Raji (cell line): ENCODE data around the gene TMEM239.

Experiments
- POLR2A ChIP-seq: IDR thresholded peaks from 2 replicates; pipeline ENCODE4 v1.6.1; 2011; ENCODE audit warnings: low read depth, low read length, control low read depth; ENCODE audit not compliant: insufficient read depth

The TMEM239 gene

DNA sequence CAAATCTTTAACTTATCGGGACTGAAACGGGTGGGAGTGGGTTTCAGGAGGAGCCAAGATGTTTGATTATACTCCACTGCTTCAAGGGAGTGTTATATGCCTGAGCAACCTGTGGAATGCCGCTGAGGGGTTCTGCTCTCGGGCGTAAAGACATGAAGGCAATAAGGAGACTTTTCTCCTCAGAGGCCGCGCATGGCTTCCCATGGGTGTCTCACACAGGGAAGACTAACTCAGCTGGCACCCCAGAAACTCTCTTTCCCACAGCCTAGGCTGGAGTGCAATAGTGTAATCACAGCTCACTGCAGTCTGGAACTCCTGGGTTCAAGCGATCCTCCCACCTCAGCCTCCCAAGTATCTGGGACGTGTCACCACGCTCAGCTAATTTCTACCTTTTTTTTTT, 6.5 kb upstream of the TMEM239 start:
- no peak for TF ChIP-seq POLR2A

DNA sequence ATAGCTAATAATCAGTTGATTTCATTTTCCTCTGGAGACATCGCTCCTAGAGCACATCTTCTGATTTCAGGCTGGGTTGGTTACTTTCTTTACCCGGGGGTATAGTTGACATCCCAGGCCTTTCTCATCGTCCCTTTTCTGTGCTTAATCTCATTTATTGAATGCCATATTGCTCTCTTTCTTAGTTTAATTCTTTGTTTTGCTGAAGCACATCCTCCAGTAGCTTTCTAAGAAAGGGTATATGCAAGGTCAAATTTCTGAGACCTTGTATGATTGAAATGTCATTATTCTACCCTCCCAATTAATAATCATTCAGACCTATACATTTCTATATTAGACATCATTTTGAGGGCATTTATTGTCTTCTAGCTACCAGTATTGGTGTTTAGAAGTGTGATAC, 4.0 kb upstream of the TMEM239 start:
- TF ChIP-seq POLR2A, result no peak

DNA sequence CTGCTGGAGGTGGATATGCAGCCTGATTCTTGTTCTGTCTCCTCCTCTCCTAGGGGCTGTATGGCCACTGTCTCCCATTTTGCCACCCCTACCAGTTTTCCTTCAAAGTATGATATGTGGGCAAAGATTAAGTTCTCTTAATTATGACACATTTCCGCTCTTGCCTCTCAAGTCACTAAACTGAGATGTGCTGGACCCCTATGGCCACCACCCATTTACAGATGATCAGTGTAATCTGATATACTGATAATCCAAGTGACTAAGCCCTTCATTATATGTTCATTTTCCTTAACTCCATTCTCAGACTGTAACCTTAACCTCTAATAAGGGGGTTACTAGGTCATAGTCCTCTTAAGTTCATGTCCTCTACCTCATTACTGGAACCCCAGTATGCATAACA, 2.1 kb upstream of the TMEM239 start:
- no peak for TF ChIP-seq POLR2A

DNA sequence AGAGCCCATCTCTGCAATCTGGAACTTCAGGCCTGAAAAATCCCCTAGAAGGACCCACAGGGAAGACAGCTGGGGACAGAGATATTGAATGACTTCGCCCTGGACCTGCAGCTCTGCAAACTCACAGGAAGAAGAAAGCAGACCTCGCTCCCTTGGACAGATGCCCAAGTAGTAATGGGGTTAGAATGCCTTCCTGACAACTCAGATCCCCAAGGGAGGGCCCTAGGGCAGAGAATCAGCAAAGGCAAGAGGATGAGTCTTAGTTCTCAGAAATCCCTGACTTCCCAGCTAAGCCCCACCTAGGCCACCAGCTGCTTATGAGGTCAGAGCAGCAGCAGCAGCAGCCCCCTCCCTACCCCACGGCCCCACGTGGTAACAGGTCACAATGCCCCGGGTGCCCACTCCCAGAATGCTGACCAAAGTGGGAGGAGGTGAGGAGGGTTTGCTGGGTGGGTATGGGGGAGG, 1.5 kb upstream of the TMEM239 start, which contains the start of gene C20orf141:
TSS of gene C20orf141 (plus strand) at position 401 of the 465 bp plus-strand sequence. CDS start 198 bp downstream, outside the sequence.
- TF ChIP-seq POLR2A, result no peak

DNA sequence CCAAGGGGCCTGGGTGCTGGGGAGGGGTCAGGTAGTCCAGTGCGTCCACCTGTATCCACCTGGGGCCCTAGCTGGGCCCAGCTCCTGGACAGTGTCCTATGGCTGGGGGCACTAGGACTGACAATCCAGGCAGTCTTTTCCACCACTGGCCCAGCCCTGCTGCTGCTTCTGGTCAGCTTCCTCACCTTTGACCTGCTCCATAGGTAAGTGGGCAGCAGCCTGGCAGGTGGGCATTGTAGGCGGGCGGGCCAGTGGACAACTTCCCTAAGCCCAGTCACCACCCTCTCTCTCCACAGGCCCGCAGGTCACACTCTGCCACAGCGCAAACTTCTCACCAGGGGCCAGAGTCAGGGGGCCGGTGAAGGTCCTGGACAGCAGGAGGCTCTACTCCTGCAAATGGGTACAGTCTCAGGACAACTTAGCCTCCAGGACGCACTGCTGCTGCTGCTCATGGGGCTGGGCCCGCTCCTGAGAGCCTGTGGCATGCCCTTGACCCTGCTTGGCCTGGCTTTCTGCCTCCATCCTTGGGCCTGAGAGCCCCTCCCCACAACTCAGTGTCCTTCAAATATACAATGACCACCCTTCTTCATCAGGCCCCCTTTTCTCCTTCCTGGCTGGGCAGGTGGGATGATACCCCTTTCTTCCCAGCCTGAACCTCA, 793 bp upstream of the TMEM239 start:
- TF ChIP-seq POLR2A, result no peak

DNA sequence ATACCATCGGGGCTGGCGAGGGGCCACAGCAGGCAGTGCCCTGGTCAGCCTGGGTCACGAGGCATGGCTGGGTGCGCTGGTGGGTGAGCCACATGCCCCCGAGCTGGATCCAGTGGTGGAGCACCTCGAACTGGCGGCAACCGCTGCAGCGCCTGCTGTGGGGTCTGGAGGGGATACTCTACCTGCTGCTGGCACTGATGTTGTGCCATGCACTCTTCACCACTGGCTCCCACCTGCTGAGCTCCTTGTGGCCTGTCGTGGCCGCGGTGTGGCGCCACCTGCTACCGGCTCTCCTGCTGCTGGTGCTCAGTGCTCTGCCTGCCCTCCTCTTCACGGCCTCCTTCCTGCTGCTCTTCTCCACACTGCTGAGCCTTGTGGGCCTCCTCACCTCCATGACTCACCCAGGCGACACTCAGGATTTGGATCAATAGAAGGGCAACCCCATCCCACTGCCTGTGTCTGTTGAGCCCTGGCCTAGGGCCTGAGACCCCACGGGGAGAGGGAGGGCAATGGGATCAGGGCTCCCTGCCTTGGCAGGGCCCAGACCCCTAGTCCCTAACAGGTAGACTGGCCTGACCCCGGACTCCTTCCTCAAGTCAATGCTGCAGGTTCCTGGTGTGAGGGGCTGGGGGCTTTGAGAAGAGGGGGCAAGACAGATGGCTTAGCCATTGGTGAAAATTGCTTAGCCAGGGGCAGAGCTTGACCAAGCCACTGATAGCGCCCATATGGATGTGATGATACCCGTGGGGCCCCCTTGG, 598 bp downstream of the TMEM239 start:
- TF ChIP-seq POLR2A, result no peak

DNA sequence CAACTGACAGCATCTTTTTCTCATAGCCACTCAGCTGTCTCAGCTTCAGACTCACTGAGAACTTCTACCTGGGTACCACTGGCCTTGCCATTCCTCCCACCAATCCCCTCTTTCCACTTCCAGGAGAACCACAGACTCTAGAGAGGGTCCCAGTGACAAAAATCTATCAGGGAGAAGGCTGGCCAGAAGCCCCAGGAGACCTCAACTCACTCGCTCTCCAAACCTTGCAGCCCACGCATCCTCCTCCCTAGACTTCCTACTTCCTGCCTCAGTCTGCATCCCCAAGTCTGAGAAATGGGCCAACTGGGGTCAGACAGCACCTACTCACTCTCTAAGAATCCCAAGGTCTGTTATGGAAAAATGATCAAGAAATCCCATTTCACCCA, 1.2 kb downstream of the TMEM239 start:
- no peak for TF ChIP-seq POLR2A

DNA sequence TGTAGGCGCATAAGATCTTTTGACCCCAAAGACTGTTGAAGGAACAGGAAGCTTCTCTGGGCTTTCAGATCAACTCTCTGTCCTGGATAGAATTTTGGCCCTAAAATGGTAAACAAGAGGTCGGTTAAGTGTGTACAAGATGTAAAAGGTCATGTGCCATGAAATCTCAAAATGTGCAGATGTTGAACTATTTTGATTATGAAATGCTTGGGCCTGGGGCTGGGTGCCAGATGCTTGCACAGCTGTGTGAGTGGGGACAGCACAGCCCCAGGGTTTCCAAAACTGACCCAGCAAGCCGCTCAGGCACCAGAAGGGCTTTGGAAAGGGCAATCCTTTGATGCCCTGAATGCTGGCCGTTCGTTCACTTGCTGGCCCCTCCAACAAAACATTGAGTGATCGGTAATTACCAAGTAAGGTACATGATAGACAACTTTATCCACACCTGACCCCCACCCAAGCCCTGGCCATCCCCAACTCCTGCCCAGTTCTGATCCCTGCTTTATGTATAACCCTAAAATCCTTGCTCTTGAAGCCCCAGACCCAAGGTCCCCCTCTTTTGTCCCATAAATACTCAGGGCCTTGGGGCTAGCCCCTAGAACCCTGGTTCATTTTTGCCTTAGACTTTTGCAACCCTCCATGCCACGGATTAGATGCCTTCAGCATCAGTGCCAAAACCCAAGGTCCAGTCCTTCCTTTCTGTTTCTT, 1.9 kb downstream of the TMEM239 start:
- TF ChIP-seq POLR2A, result no peak

DNA sequence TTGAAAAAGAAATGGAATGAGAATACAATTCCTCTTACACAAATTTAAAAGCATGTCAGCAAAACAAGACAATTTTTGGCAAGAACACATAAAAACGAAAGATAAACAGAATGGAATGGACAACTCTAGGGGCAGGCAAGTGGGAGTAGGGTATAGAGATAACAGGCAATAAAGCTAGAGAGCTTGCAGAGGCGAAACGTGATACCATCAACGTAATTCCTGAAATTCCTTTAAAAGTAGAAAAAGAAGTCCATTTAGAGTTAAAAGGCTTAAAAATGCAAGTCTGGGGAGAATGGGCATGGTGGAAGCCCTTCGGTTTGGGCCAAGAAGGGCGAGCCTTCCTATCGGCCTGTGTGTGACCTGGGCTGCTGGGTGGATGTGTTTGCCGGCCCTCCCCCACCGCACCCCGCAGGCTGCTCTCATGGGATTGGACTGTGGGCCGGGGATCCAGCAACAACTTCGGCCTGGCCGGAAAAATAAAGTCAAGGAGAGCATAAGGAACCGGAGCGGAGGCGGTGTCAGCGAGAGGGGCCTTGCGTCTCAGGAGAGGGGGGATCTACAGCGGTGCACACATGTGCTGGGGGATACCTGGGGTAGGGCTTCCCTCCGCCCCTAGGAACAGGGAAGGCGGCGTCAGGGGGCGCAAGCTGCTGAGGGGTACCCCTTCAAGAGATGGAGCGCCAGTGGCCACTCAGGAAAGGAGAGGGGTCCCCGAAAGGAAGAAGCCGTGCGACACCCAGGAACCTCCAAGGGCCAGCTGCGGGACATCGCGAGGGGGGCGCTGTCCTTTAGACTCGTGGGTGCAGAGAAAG, 4.1 kb downstream of the TMEM239 start:
- no peak for TF ChIP-seq POLR2A

DNA sequence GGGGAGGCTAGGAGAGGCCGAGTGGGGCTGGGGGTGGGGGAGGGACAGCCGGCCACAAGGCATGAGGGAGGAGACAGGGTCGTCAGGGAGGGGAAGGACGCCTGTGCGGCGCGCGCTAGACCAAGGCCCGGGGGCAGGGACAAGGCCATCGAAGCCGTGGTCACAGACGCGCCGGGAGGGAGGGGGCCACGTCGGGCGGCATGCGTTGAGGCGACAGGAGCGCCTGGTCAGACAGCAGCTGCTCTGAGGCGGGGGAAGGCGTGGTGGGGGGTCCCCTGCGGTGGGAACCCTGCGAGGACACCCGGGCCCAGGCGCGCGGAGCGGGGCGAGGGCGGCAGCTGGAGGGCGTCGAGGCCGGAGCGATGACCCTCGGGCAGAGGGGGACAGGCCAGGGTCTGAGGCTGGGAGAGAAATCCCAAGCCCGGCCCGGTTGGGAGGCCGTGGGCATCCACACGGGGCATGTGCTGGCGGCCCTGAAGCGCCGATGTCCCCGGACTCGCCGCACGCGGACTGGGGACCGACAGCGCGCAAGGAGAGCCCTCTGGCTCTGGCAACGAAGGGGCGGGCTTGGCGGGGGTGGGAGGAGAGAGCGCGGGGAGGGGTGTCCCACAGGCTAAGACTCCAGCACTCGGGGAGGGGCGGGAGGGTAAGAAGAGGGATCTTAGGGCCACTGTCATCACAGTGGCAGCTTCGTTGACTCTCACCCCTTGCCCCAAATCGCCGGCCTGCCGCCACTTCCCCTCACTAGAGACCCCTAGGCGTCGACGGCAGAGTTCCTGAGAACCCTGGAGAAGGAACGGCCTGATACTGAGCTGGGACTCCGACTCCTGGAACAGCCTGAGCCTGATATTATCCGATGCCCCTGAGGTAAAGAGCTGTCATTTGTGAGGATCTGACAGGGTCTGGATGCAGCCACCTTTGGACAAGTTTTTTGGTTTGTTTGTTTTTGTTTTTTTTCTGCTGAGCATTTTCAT, 5.0 kb downstream of the TMEM239 start:
- no peak for TF ChIP-seq POLR2A

DNA sequence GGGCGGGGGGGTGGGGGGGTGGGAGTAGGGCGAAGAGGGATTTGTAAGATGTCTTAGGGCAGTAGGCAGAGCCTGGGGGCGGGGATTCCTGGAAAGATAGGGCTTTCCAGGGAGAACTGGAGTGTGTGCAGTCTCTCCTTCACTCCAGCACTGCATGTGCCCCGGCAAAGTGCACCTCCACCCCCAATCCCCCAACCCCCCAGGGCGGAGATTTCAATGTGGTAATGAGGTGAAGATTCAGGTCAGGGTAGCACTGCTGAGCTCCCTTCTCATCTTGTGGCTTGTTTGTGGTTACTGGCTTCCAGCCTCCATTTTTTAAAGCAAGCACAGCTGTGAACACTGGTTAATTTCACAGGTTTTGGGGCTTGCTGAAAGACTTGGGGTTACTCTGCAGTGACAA, 5.9 kb downstream of the TMEM239 start:
- no peak for TF ChIP-seq POLR2A

DNA sequence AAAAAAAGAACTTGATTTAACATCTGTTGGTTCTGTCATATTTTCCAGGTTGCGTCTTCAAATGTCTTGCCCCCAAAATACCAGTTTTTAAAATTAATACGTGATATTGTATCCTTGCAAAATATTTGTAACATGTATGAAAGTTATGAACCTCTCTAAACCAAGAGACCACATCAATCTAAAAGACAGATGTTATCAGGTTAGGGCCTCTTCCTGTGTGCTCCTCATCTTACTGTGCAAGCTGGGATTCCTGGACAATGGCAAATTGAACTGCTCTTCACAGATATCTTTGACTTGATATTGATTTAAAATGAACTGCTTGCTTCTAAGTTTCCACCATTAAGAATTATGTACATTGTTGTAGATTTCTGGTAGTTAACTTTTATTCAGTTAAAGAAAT, 9.6 kb downstream of the TMEM239 start:
- TF ChIP-seq POLR2A, result no peak

DNA sequence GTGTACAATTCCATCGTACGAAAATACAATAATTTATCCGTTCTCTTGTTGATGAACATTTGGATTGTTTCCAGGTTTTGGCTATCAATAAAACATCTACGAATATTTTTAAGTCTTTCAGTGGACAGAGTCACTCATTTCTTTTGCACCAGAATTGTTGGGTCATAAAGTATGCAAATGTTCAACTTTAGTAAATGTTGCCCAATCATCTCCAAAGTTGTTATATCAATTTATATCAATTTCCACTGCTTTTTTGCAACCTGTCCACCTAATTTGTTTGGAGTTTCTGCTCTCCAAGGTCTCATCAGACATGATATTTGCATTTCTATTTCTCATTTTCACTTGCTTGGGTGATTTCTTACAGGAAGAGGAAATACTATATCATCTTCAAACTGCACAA, 10.5 kb downstream of the TMEM239 start:
- no peak for TF ChIP-seq POLR2A

DNA sequence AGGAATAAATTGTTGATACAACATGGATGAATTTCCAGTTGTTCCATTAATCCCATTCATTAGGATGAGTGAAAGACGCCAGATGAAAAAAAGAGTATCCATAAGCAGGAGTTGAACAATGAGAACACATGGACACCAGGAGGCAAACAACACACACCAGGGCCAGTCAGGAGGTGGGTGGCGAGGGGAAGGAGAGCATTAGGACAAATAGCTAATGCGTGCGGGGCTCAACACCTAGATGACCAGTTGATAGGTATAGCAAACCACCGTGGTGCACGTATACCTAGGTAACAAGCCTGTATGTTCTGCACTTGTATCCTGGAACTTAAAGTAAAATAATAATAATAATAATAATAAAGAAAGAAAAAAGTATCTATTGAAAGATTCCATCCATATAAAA, 13.2 kb downstream of the TMEM239 start:
- TF ChIP-seq POLR2A, result no peak

DNA sequence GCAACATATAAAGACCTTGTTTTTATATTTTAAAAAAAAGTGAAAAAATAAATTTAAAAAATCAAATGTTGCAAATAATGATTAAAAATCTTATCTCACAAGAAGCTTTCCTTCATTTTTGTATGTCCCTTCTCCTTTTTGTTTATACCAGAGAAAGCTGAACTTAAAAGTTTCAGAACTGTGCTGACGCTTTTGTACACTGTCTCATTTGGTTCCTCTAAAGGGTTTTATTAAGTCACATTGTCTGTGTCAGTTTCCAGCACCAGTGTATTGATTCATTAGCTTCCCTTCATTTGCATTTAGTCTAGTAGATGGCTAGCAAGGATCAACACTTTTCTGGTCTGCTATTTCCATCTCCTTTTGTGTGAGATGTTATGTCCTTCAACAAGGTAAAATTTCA, 17.6 kb downstream of the TMEM239 start:
- no peak for TF ChIP-seq POLR2A
